Muscle layer of duodenum (tissue), 2 donors: ENCODE results near the gene SSX2IP.
"Not testable (repeated sequence)": the region's sequence is repeated elsewhere in the genome, so short reads cannot be mapped to it uniquely, and the experiment has no call there.

Experiments used
- H3K27ac ChIP-seq: one replicate; pipeline ENCODE4 v1.7.0; 2013; ENCODE audit warnings: mild to moderate bottlenecking, low read length
- H3K27me3 ChIP-seq: one replicate; pipeline ENCODE4 v1.7.0; 2013; ENCODE audit warnings: low read depth, mild to moderate bottlenecking, control low read depth, low read length
- H3K36me3 ChIP-seq, 2 donors: one replicate each; pipeline ENCODE4 v1.7.0; 2013; ENCODE audit warnings: low read length in 2 of 2, control low read depth in 1 of 2, mild to moderate bottlenecking in 1 of 2; ENCODE audit not compliant: insufficient read depth in 2 of 2, control insufficient read depth in 1 of 2
- H3K4me1 ChIP-seq, 2 donors: one replicate each; pipeline ENCODE4 v1.7.0; 2013; ENCODE audit warnings: low read length in 2 of 2, mild to moderate bottlenecking in 2 of 2, control low read depth in 1 of 2, moderate library complexity in 1 of 2; ENCODE audit not compliant: insufficient read depth in 2 of 2, control insufficient read depth in 1 of 2
- H3K4me3 ChIP-seq, 2 donors: one replicate each; pipeline ENCODE4 v1.7.0; 2013; ENCODE audit warnings: low read length in 2 of 2, low read depth in 1 of 2, mild to moderate bottlenecking in 1 of 2
- H3K9me3 ChIP-seq, 2 donors: one replicate each; pipeline ENCODE4 v1.7.0; 2013; ENCODE audit warnings: low read length in 2 of 2, control low read depth in 1 of 2, mild to moderate bottlenecking in 1 of 2; ENCODE audit not compliant: control insufficient read depth in 1 of 2
- donor health status: healthy.

The SSX2IP gene

DNA sequence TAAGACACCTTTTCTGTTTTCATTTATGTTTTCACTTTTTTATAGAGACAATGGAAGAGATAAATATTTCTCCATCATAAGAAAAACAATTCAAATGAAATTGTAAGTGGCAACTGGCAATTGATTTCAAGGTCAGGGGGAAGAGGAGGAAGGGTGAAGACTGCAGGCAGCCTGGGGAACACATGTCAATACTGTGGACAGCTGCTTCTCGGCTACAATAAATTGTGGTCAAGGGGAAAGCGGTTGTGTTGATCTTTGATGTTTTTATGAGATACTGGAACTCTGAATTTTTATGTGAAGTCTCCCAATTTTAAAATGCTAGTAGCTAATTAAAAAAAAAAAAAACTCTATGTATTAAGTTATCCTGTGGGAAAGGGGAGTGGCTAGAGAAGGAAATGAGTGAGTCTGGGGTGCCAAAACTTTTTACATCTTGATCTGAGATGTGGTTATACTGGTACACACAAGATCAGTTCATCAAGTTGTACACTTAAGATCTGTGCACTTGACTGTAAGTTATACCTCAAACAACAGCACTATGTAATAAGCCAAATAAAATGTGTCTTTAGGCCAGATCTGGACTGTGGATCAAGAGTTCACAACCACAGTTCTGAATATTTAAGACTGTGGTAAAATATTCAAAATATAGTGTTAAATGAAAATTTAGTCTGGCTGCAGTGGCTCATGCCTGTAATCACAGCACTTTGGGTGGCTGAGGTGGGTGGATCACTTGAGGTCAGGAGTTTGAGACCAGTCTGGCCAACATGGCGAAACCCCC, 18.0 kb downstream of the SSX2IP start:
- no peaks in the 10 kb centered on the region for H3K27me3 ChIP-seq
- no peak overlapping the region for H3K4me3 ChIP-seq
- no peaks in the 10 kb centered on the region for H3K9me3 ChIP-seq

GRCh38 chr1:84669831-84670230, 20.4 kb downstream of the SSX2IP start:
- Histone ChIP-seq H3K27me3 (no peaks in the 10 kb centered on the region), H3K36me3 (peaks cover 0 to 3% of the 10 kb centered on the region in 2 donors), H3K9me3 (no peaks in the 10 kb centered on the region), H3K4me1 (no peaks in the 10 kb centered on the region), H3K4me3 (no peak overlapping the region), H3K27ac (no peak overlapping the region)

More for the DNA sequence above, 18.0 kb downstream of the SSX2IP start:
- Histone ChIP-seq H3K4me1 (no peaks in the 10 kb centered on the region), H3K27ac (no peak overlapping the region), H3K36me3 (peaks cover 0 to 3% of the 10 kb centered on the region in 2 donors)

DNA sequence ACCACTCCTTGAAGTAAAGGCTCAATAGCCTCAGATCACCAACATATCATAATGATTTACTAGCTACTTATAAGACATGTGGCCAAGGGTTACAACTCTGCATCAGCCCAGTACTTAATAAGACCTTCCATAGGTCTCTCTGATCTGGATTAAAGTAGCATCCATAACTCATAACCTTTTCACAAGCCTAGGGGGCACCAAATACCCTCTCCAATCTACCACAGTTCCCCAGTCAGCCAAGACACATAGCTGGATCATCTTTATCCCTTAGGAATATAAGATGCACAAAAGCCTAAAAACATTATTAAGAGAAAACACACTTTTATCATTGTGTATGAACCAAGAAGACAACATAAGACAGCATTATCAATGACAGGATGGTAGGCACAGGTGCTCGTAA, 22.1 kb downstream of the SSX2IP start:
- H3K27me3 ChIP-seq = no peaks in the 10 kb centered on the region
- H3K4me3 ChIP-seq = no peak overlapping the region
- peaks cover 0 to 3% of the 10 kb centered on the region in 2 donors for H3K36me3 ChIP-seq
- no peaks in the 10 kb centered on the region for H3K9me3 ChIP-seq
- H3K4me1 ChIP-seq = no peaks in the 10 kb centered on the region
- no peak overlapping the region for H3K27ac ChIP-seq

- Histone ChIP-seq H3K9me3 (no peaks in the 10 kb centered on the region), H3K36me3 (peaks cover 3 to 7% of the 10 kb centered on the region in 2 donors), H3K27me3 (no peaks in the 10 kb centered on the region), H3K4me1 (no peaks in the 10 kb centered on the region), H3K4me3 (no peak overlapping the region), H3K27ac (no peak overlapping the region)
Observed at GRCh38 chr1:84665703-84666317, 24.5 kb downstream of the SSX2IP start.

GRCh38 chr1:84653130-84653677, 37.1 kb downstream of the SSX2IP start:
- Histone ChIP-seq H3K4me3 (no peak overlapping the region), H3K36me3 (peaks cover 13 to 30% of the 10 kb centered on the region in 2 donors)

GRCh38 chr1:84644472-84644871, 45.8 kb downstream of the SSX2IP start:
- H3K9me3 ChIP-seq = no peaks in the 10 kb centered on the region
- H3K4me1 ChIP-seq = no peaks in the 10 kb centered on the region
- no peaks in the 10 kb centered on the region for H3K27me3 ChIP-seq
- no peak overlapping the region for H3K27ac ChIP-seq
- peaks cover 0 to 10% of the 10 kb centered on the region in 2 donors for H3K36me3 ChIP-seq
- H3K4me3 ChIP-seq = no peak overlapping the region

More at GRCh38 chr1:84653130-84653677, 37.1 kb downstream of the SSX2IP start:
- Histone ChIP-seq H3K4me1 (no peaks in the 10 kb centered on the region), H3K9me3 (no peaks in the 10 kb centered on the region), H3K27me3 (no peaks in the 10 kb centered on the region), H3K27ac (no peak overlapping the region)

DNA sequence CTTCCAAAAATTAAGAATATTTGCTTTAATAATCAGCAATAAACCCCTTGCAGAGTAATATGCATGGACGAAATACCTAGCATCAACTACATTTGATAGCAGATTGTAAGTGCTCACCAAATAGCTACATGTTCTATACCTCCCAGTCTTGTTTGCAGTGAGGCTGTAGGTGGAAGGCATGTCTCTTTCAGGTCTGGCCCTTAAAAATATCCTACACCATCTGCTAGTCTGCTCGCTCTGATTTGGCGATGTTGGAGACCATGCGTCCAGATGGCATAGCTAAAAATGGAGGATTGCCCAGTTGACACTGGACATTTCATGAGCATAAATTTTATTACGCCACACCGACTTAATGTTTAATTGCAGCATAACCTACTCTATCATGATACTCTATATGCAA, 47.1 kb downstream of the SSX2IP start:
- peaks cover 0 to 4% of the 10 kb centered on the region in 2 donors for H3K36me3 ChIP-seq
- no peaks in the 10 kb centered on the region for H3K4me1 ChIP-seq
- no peaks in the 10 kb centered on the region for H3K9me3 ChIP-seq
- H3K4me3 ChIP-seq = no peak overlapping the region
- no peak overlapping the region for H3K27ac ChIP-seq
- H3K27me3 ChIP-seq = no peaks in the 10 kb centered on the region

- Histone ChIP-seq H3K4me3 (no peak overlapping the region), H3K36me3 (peaks cover 0 to 4% of the 10 kb centered on the region in 2 donors), H3K27ac (no peak overlapping the region)
Observed at GRCh38 chr1:84642774-84643173, 47.5 kb downstream of the SSX2IP start.

DNA sequence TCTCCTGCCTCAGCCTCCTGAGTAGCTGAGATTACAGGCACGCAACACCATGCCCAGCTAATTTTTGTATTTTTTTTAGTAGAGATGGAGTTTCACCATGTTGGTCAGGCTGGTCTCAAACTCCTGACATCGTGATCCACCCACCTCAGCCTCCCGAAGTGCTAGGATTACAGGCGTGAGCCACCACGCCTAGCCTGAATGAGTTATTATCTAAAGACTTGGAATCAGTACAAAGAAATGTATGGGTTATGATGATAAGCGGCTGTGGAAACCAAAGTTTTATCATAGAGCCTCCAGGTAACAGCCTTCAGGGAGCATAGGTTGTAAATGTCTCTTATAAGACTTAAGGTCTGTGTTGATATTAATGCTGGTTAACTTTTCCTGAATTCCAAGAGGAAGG, 50.5 kb downstream of the SSX2IP start:
- H3K9me3 ChIP-seq, H3K36me3 ChIP-seq, H3K27ac ChIP-seq, H3K27me3 ChIP-seq, H3K4me1 ChIP-seq, H3K4me3 ChIP-seq: not testable (repeated sequence)

More at GRCh38 chr1:84642774-84643173, 47.5 kb downstream of the SSX2IP start:
- no peaks in the 10 kb centered on the region for H3K27me3 ChIP-seq
- H3K4me1 ChIP-seq = no peaks in the 10 kb centered on the region
- no peaks in the 10 kb centered on the region for H3K9me3 ChIP-seq

DNA sequence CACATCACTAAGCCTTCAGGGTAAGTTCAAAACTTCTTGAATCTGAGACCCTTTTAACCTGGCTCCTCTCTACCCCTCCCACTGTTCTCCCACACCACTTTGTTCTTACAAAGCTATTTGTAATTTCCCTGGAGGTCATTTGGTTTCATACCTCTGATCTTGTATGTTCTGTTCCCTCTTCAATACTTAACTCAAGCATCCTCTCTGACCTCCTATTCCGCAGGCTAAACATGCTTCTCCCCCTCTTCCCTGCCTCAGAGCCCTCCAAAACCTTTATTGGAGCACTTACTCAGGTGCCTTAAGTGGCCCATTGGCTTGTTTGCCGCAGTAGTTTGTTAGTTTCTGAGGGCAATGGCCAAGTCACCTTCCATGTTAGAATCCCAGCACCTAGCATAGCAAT, 54.8 kb downstream of the SSX2IP start:
- Histone ChIP-seq H3K4me3 (no peak overlapping the region), H3K27ac (peak overlapping the region; percentile 53), H3K36me3 (no peaks in the 10 kb centered on the region), H3K27me3 (no peaks in the 10 kb centered on the region), H3K4me1 (no peaks in the 10 kb centered on the region), H3K9me3 (no peaks in the 10 kb centered on the region)

DNA sequence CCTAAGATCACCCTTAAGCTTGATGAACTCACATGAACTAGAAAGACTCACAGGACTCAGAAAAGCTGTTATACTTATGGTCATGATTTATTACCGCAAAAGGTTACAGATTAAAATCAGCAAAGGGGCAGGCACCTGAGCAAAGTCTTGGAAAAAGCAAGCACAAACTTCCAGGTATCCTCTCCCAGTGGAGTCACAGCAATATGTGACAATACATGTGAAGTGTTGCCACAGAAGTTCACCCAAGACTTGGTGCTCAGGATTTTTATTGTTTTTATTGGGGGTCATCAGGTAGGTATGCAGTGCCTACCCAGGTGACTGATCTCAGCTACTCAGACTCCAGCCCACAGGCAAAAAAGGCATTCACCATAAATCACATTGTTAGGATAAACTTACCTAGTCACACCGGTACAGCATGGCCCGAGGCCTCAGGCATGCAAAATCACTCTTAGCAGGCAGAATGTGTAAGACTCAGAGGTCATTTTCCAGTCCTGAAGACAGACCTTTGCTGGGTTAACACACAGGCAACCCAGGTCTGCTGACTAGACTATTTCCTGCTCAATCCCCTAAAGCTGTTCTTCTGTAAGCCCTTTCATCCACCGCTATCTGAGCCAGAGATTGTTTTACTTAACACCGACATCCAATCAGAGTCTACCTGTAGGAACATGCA, 55.6 kb downstream of the SSX2IP start:
- Histone ChIP-seq H3K27me3 (no peaks in the 10 kb centered on the region), H3K4me1 (no peaks in the 10 kb centered on the region), H3K27ac (peak overlapping the region; percentile 65), H3K4me3 (no peak overlapping the region), H3K36me3 (no peaks in the 10 kb centered on the region), H3K9me3 (no peaks in the 10 kb centered on the region)
